HepG2 (cell line): ENCODE data around the gene PPDPF. TPM values are rescaled to one million over a fixed set of nuclear protein-coding genes. Genes with fewer than 3 reads are reported as not detected.

Experiments used
- ATAC-seq: fragments of 200-7000 bp; cut with Tn5 transposase; 3 replicates; pipeline ENCODE4 v1.9.1; 2020; ENCODE audit warnings: mild to moderate bottlenecking, moderate library complexity
- BruUV-seq: library from RNA; stranded (reverse); fragments of 400-500 nt; replicated peaks from 2 replicates; lab custom pipeline; 2021; lab: Mats Ljungman, UMichigan
- CTCF ChIA-PET: fragments of 300-600 bp; formaldehyde crosslinking; extraction: SDS; loops from one replicate; lab custom pipeline; 2021; ENCODE audit warnings: low total read pairs, inconsistent platforms, low intra/inter-chr PET ratio; lab: Yijun Ruan, JAX
- POLR2A ChIA-PET: fragments of 350-600 bp; sonication (Branson Sonifier 250); formaldehyde crosslinking; loops from one replicate; lab custom pipeline; 2020; ENCODE audit warnings: antibody characterized with exemption, inconsistent platforms; lab: Yijun Ruan, JAX
- DNase-seq: peaks from one replicate; pipeline ENCODE4 v3.0.0-alpha.2; 2015; ENCODE audit warnings: low spot score
- FAIRE-seq: peaks from 3 replicates; lab custom pipeline; 2011; peaks lifted over from hg19 to GRCh38; lab: Jason Lieb, UNC
- H2AFZ ChIP-seq: one replicate; pipeline ENCODE4 v1.6.1; 2011; ENCODE audit warnings: low read length, inconsistent platforms
- H3K27ac ChIP-seq: fragments of 300-600 bp; 3 replicates; pipeline ENCODE4 v1.8.0; 2011; ENCODE audit warnings: mixed run types, mild to moderate bottlenecking, mixed read lengths, low read length, inconsistent platforms; ENCODE audit not compliant: insufficient read depth; ENCODE audit errors: extremely low read length
- H3K27me3 ChIP-seq, 2 experiments: fragments of 200-600 bp in 1 of 2; 2 replicates in 1 of 2; 3 replicates in 1 of 2; pipeline versions ENCODE4 v1.6.0 to v1.8.0; 2011; ENCODE audit warnings: low read length in 2 of 2, mild to moderate bottlenecking in 2 of 2, moderate library complexity in 2 of 2, inconsistent platforms in 1 of 2; ENCODE audit not compliant: insufficient read depth in 2 of 2, control insufficient read depth in 1 of 2
- H3K36me3 ChIP-seq, 2 experiments: fragments of 200-600 bp in 1 of 2; replicated peaks in 1 of 2; 2 replicates in 1 of 2; 3 replicates in 1 of 2; pipeline versions ENCODE4 v1.5.1 to v1.8.0; 2011; ENCODE audit warnings: low read length in 2 of 2, inconsistent platforms in 1 of 2; ENCODE audit not compliant: insufficient read depth in 2 of 2, control insufficient read depth in 1 of 2
- H3K4me1 ChIP-seq: 2 replicates; pipeline ENCODE4 v1.5.1; 2012; ENCODE audit warnings: low read length, inconsistent platforms; ENCODE audit not compliant: insufficient read depth
- H3K4me2 ChIP-seq: 2 replicates; pipeline ENCODE4 v1.6.0; 2011; ENCODE audit warnings: low read depth, low read length, inconsistent platforms
- H3K4me3 ChIP-seq, 3 experiments: fragments of 200-600 bp in 1 of 3; sonication (generic), shearing (Covaris generic) in 1 of 3; replicated peaks in 1 of 3; 2 replicates each; pipeline ENCODE4 v1.5.1; 2011 to 2016; ENCODE audit warnings: low read length in 3 of 3, inconsistent platforms in 2 of 3, low read depth in 2 of 3, mild to moderate bottlenecking in 2 of 3, control low read depth in 1 of 3, mixed read lengths in 1 of 3; ENCODE audit not compliant: insufficient read depth in 1 of 3
- H3K79me2 ChIP-seq: one replicate; pipeline ENCODE4 v1.6.1; 2011; ENCODE audit warnings: low read length, inconsistent platforms; ENCODE audit not compliant: insufficient read depth
- H3K9ac ChIP-seq: 2 replicates; pipeline ENCODE4 v1.6.0; 2011; ENCODE audit warnings: mild to moderate bottlenecking, low read depth, low read length, inconsistent platforms; ENCODE audit not compliant: insufficient read depth
- H3K9me3 ChIP-seq: 2 replicates; pipeline ENCODE4 v1.5.1; 2012; ENCODE audit warnings: mild to moderate bottlenecking, low read length
- H4K20me1 ChIP-seq: 2 replicates; pipeline ENCODE4 v1.6.0; 2011; ENCODE audit warnings: inconsistent platforms, mild to moderate bottlenecking, low read length, moderate library complexity; ENCODE audit not compliant: insufficient read depth
- ARNTL ChIP-seq: sonication (generic); formaldehyde crosslinking; IDR thresholded peaks from 2 replicates; pipeline ENCODE4 v1.4.0; 2020; ENCODE audit warnings: mild to moderate bottlenecking, missing genetic modification reagents
- DNMT1 ChIP-seq: sonication (generic); formaldehyde crosslinking; IDR thresholded peaks from 2 replicates; pipeline ENCODE4 v1.5.1; 2020; ENCODE audit warnings: mild to moderate bottlenecking, missing genetic modification reagents
- HDAC2 ChIP-seq: sonication (generic); formaldehyde crosslinking; IDR thresholded peaks from 2 replicates; pipeline ENCODE4 v1.4.0; 2020; ENCODE audit warnings: missing genetic modification reagents
- HNF4A ChIP-seq: sonication (generic); formaldehyde crosslinking; IDR thresholded peaks from 2 replicates; pipeline ENCODE4 v1.4.0; 2020; ENCODE audit warnings: missing genetic modification reagents
- KAT8 ChIP-seq: IDR thresholded peaks from 2 replicates; pipeline ENCODE4 v1.6.1; 2016; ENCODE audit warnings: missing genetic modification reagents, missing compliant biosample characterization
- NR2F6 ChIP-seq, 2 experiments: IDR thresholded peaks; 2 replicates each; pipeline ENCODE4 v1.6.1; 2016; ENCODE audit warnings: antibody characterized with exemption in 1 of 2, mild to moderate bottlenecking in 1 of 2
- RXRA ChIP-seq: sonication (generic); formaldehyde crosslinking; IDR thresholded peaks from 2 replicates; pipeline ENCODE4 v1.5.1; 2020; ENCODE audit warnings: missing genetic modification reagents
- SPEN ChIP-seq: sonication (generic); formaldehyde crosslinking; IDR thresholded peaks from 2 replicates; pipeline ENCODE4 v1.5.1; 2020; ENCODE audit warnings: low read depth, mild to moderate bottlenecking, missing genetic modification reagents
- TEAD3 ChIP-seq: optimal IDR thresholded peaks from 2 replicates; pipeline ENCODE3; 2016; ENCODE audit warnings: borderline replicate concordance
- ZIK1 ChIP-seq: sonication (generic); formaldehyde crosslinking; IDR thresholded peaks from 2 replicates; pipeline ENCODE4 v1.5.0; 2020; ENCODE audit warnings: mild to moderate bottlenecking, low read depth, missing genetic modification reagents, borderline replicate concordance
- ZMYM4 ChIP-seq: sonication (generic); formaldehyde crosslinking; IDR thresholded peaks from 2 replicates; pipeline ENCODE4 v1.8.1; 2023; ENCODE audit warnings: mild to moderate bottlenecking, missing genetic modification reagents
- ZNF432 ChIP-seq: sonication (generic); formaldehyde crosslinking; IDR thresholded peaks from 2 replicates; pipeline ENCODE4 v1.5.0; 2020; ENCODE audit warnings: missing genetic modification reagents, mild to moderate bottlenecking, borderline replicate concordance
- ZNF451 ChIP-seq: sonication (generic); formaldehyde crosslinking; IDR thresholded peaks from 2 replicates; pipeline ENCODE4 v1.5.0; 2020; ENCODE audit warnings: mild to moderate bottlenecking, missing genetic modification reagents
- ZNF543 ChIP-seq: sonication (generic); formaldehyde crosslinking; IDR thresholded peaks from 2 replicates; pipeline ENCODE4 v1.4.0; 2020; ENCODE audit warnings: mild to moderate bottlenecking, missing genetic modification reagents
- ZNF616 ChIP-seq: sonication (generic); formaldehyde crosslinking; IDR thresholded peaks from 2 replicates; pipeline ENCODE4 v1.5.0; 2020; ENCODE audit warnings: low read depth, mild to moderate bottlenecking, missing genetic modification reagents
- ZNF782 ChIP-seq: sonication (generic); formaldehyde crosslinking; IDR thresholded peaks from 2 replicates; pipeline ENCODE4 v1.4.0; 2020; ENCODE audit warnings: missing genetic modification reagents, mild to moderate bottlenecking, borderline replicate concordance
- WGBS: methylation state at CpG from one replicate; pipeline ENCODE4 v1.1.6; 2017; ENCODE audit warnings: low lambda C conversion rate; 5-methylcytosine and 5-hydroxymethylcytosine counted together
- in situ Hi-C: cut with HindIII; loops from 2 replicates; pipeline ENCODE4 v1.10.0; 2017; ENCODE audit warnings: low pct_unique_long_range_greater_than_20kb; ENCODE audit not compliant: extremely low pct_ligation_motif_present
- intact Hi-C: fragments of 100-400 bp; cut with micrococcal nuclease; formaldehyde crosslinking; loops from one replicate; pipeline ENCODE4 v1.10.0; 2022; ENCODE audit not compliant: unreplicated experiment
- polyA plus RNA-seq, 8 experiments: library from polyadenylated mRNA; depleted of rRNA in 3 of 8; stranded (reverse) in 7 of 8; unstranded in 1 of 8; fragments of >200 nt; fragmentation: Illumina TruSeq in 4 of 8; extraction: Trizol in 4 of 8; gene quantifications; 2 replicates each; pipeline versions ENCODE4 v1.2.1 to v1.2.3, GENCODE V29; 2011 to 2016; ENCODE audit warnings: low read depth in 4 of 8, missing spikeins in 1 of 8, mixed read lengths in 1 of 8; ENCODE audit not compliant: insufficient read depth in 1 of 8
- total RNA-seq, 5 experiments: library from RNA; depleted of rRNA; stranded (reverse); fragments of >200 nt; fragmentation: Illumina TruSeq; extraction: Trizol; gene quantifications; 2 replicates each; pipeline ENCODE4 v1.2.3, GENCODE V29; 2016; ENCODE audit warnings: low read depth in 1 of 5
- TF ChIP-seq, protein P1 (sequence below): sonication (generic); formaldehyde crosslinking; IDR thresholded peaks from 2 replicates; pipeline ENCODE4 v1.9.0; 2022; ENCODE audit warnings: missing genetic modification reagents, mild to moderate bottlenecking, borderline replicate concordance
- TF ChIP-seq, protein P2 (sequence below): fragments of 450-650 bp; IDR thresholded peaks from 2 replicates; pipeline ENCODE4 v1.6.1; 2016

Gene PPDPF
- total and polyA plus RNA-seq, 2 of the 13 experiments (the other 11 are each of a cell fraction or from before 2014, with no cell fraction given), result 1.8 to 7.0 TPM

DNA sequence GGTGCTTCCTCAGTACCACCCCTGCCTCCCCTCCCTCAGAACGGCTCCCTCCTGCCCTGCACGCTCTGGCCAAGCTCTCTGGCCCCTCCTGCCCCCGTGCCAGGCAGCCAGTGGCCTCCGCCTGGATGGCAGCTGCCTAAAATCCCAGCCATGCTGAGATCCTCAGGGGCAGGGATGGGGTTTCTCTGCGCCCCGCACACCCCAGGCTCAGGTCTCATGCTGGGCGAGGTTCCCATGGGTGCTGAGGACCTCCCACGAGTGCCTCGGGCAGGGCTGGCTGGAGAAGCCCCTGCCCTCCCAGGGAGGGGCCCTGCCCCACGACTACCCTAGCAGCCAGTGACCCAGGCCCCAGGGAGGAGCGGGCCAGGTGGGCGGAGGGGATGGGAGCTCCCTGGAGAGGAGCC, 13.9 kb downstream of the PPDPF start (continued):
- TF ChIP-seq ZIK1 (CRISPR knock-in tag) (0 out of 2 replicates have a peak, but pooled peaks have one; percentile 2), ZNF451 (CRISPR knock-in tag) (no peak), SPEN (peak; percentile 8; the same call in 1 of the 2 replicates), DNMT1 (CRISPR knock-in tag) (0 out of 2 replicates have a peak, but pooled peaks have one; percentile 10), ZNF432 (CRISPR knock-in tag) (peak; percentile 51; the same call in 1 of the 2 replicates)
- TF ChIP-seq, protein P1, sequence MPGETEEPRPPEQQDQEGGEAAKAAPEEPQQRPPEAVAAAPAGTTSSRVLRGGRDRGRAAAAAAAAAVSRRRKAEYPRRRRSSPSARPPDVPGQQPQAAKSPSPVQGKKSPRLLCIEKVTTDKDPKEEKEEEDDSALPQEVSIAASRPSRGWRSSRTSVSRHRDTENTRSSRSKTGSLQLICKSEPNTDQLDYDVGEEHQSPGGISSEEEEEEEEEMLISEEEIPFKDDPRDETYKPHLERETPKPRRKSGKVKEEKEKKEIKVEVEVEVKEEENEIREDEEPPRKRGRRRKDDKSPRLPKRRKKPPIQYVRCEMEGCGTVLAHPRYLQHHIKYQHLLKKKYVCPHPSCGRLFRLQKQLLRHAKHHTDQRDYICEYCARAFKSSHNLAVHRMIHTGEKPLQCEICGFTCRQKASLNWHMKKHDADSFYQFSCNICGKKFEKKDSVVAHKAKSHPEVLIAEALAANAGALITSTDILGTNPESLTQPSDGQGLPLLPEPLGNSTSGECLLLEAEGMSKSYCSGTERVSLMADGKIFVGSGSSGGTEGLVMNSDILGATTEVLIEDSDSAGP, result peak; percentile 28; the same call in 1 of the 2 replicates

- peak; percentile 28 for FAIRE-seq
- TF ChIP-seq NR2F6 (IDR thresholded peaks at IDR 0.05) (peak; percentile 16; the same call in 1 of the 2 replicates), NR2F6 (CRISPR knock-in tag; IDR thresholded peaks at IDR 0.05) (peak; percentile 62; the same call in 1 of the 2 replicates), HDAC2 (CRISPR knock-in tag) (peak; percentile 23; the same call in 1 of the 2 replicates), ZNF782 (CRISPR knock-in tag) (peak; percentile 25; the same call in 1 of the 2 replicates), KAT8 (CRISPR knock-in tag) (no peak), TEAD3 (peak; percentile 18), ZNF543 (CRISPR knock-in tag) (0 out of 2 replicates have a peak, but pooled peaks have one; percentile 25), RXRA (CRISPR knock-in tag) (peak; percentile 69; the same call in 1 of the 2 replicates), ZMYM4 (CRISPR knock-in tag) (no peak), ARNTL (CRISPR knock-in tag) (peak; percentile 51; the same call in 1 of the 2 replicates), ZNF616 (CRISPR knock-in tag) (0 out of 2 replicates have a peak, but pooled peaks have one; percentile 20), HNF4A (CRISPR knock-in tag) (peak; percentile 50; the same call in 1 of the 2 replicates)
- TF ChIP-seq, protein P2, sequence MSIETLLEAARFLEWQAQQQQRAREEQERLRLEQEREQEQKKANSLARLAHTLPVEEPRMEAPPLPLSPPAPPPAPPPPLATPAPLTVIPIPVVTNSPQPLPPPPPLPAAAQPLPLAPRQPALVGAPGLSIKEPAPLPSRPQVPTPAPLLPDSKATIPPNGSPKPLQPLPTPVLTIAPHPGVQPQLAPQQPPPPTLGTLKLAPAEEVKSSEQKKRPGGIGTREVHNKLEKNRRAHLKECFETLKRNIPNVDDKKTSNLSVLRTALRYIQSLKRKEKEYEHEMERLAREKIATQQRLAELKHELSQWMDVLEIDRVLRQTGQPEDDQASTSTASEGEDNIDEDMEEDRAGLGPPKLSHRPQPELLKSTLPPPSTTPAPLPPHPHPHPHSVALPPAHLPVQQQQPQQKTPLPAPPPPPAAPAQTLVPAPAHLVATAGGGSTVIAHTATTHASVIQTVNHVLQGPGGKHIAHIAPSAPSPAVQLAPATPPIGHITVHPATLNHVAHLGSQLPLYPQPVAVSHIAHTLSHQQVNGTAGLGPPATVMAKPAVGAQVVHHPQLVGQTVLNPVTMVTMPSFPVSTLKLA, result peak; percentile 98
Measured at GRCh38 chr20:63534831-63535651, 14.5 kb downstream of the PPDPF start.

More at GRCh38 chr20:63534831-63535651, 14.5 kb downstream of the PPDPF start:
- 7% methylated on average over 36 of the region's 49 CpGs for WGBS
- peak overlapping the region; percentile 54 for H3K4me2 ChIP-seq
- H3K79me2 ChIP-seq, result no peaks in the 10 kb centered on the region
- H3K4me1 ChIP-seq, result peaks cover 45% of the 10 kb centered on the region
- no peak overlapping the region for H3K27ac ChIP-seq
- in situ Hi-C loops (loop anchor here (5.0 kb wide), 1 partner anchor 42 kb away; no protein-coding TSS in a partner anchor), intact Hi-C loops (loop anchor here (5.0 to 10.0 kb wide), 4 partner anchors 92 to 437 kb away; partner anchors contain the start of genes GMEB2, LIME1, RTEL1 and SLC2A4RG)
- DNase-seq (no peak), ATAC-seq (peak; percentile 1; the same call in 1 of the 3 replicates)
- CTCF ChIA-PET, result no interaction called here
- no peaks in the 10 kb centered on the region for H3K36me3 ChIP-seq
- H3K27me3 ChIP-seq, result peaks cover 39 to 62% of the 10 kb centered on the region in 2 experiments
- no peaks in the 10 kb centered on the region for H3K9me3 ChIP-seq
- H3K9ac ChIP-seq, result no peak overlapping the region
- no peaks in the 10 kb centered on the region for H4K20me1 ChIP-seq
- POLR2A ChIA-PET, result interaction anchor here (0.8 to 2.7 kb wide), 5 partner anchors 12 to 92 kb away, joined by 3 to 9 read pairs (median 3); partner anchors contain the start of genes GMEB2, HELZ2 and PPDPF
- H3K4me3 ChIP-seq, result peak overlapping the region in 2 of 3 experiments; percentile 2 to 53; a peak in 1 of 6 replicates
- no TSS peak for BruUV-seq
- H2AFZ ChIP-seq, result no peak overlapping the region
